ENCODE data around the gene ESPNL.

DNA sequence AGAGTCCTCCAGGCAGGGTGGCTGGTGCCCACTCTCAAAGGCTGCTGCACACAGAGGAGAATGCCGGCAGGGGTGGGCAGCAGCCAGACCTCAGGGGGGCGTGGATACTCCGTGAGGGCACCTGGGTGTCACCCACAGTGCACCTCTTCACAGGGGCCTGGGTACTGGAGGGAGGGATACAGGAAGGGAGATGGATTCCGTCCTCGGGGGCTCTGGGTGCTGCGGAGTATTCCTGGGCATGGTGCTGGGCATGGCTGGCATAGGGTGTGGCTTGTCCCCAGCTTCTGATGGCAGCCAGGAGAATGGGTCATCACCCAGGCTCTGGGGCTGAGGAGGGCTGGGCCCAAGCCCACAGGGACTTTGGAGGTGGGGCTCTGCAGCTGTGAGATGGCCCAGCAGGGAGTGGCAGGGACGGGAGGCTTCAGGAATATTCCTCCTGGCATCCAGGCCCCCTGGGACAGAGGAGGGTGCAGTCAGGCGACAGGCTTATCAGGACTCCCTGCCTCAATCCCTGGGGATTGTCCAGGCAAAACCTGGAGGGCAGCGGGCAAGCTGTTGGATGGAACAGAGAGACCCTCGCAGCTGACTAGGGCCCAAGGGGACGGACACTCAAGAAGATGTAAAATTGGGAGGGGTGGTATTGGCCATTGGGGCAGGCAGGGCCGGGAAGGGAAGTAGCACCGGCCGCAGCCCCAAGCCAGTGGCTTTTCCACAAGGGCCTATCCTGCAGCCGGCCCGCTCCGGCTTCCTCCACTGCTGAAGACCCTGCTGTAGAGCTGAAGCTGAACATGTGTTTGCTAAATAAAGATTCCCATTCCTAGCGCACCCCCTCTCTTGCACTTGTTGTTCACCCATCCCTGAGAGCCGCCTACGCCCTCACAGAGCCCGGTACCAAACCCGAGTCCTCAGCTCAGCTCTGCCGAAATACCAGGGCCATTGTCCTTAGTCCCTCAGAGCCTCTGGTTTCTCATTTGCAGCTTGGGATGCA, 32.6 kb downstream of the ESPNL start:
- no peak for TF ChIP-seq POLR2A (IDR thresholded peaks at IDR 0.05; ENCODE audit: low read length)
- no peak for TF ChIP-seq GATA1 (IDR thresholded peaks at IDR 0.05; ENCODE audit: low read depth, low read length)
